ENCODE data around the gene PACS2. TPM values are rescaled to one million over a fixed set of nuclear protein-coding genes. Genes with fewer than 3 reads are reported as not detected.
A peak's percentile ranks its signal among the peaks of the same experiment; 100 is the strongest.
"Not testable (repeated sequence)": the region's sequence is repeated elsewhere in the genome, so short reads cannot be mapped to it uniquely, and the experiment has no call there.

PACS2 gene
- total RNA-seq, result 10 to 100 TPM; 21.1 to 22.2 TPM

DNA sequence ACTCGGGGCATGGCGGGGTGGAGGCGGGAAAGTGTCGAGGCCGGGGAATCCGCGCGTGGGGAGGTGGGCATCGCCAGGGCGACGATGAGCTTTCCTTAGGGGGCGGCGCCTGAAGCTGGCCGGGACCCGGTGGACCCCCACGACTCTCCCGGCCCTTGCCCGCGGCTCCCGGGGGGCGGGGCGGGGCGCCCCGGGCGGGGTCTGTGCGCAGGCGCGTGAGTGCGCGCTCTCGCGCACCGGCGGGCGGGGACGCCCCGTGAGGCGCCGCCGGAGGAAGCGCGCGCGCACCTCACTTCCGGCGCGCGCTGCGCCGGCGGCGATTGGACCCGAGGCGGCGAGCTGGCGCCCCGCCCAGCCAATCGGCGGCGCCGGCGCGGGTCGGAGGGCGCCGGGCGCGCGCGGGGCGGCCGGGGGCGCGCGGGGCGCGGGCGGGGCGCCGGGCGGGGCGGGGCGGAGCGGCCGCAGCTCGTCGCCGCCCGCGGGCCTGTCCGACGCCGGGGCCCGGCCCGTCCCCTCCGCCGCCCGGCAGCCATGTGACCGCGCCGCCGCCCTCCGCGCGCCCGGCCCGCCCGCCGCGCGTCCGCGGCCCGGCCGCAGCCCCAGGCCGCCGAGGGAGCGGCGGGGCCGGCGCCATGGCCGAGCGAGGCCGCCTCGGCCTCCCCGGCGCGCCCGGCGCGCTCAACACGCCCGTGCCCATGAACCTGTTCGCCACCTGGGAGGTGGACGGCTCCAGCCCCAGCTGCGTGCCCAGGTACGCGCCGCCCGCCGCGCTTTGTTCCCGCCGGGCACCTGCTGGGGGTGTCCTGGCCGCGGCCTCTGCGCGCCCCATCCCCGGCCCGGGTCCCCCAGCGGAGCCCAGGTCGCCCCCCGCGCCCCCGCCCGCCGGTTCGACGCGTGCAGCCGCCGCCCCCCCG is at the start of gene PACS2:
TSS of gene PACS2 (plus strand) at position 462 of the 914 bp plus-strand sequence. CDS start at position 633, 171 bp downstream.
- Mint-ChIP-seq H3K9me3 (no peaks in the 10 kb centered on the region), H3K36me3 (no peaks in the 10 kb centered on the region), H3K27me3 (no peaks in the 10 kb centered on the region), H3K4me3 (peak within 1 kb of the TSS; percentile 88), H3K27ac (peak within 1 kb of the TSS; percentile 65), H3K4me1 (peaks cover 23% of the 10 kb centered on the region)
- peak; percentile 90 for DNase-seq

DNA sequence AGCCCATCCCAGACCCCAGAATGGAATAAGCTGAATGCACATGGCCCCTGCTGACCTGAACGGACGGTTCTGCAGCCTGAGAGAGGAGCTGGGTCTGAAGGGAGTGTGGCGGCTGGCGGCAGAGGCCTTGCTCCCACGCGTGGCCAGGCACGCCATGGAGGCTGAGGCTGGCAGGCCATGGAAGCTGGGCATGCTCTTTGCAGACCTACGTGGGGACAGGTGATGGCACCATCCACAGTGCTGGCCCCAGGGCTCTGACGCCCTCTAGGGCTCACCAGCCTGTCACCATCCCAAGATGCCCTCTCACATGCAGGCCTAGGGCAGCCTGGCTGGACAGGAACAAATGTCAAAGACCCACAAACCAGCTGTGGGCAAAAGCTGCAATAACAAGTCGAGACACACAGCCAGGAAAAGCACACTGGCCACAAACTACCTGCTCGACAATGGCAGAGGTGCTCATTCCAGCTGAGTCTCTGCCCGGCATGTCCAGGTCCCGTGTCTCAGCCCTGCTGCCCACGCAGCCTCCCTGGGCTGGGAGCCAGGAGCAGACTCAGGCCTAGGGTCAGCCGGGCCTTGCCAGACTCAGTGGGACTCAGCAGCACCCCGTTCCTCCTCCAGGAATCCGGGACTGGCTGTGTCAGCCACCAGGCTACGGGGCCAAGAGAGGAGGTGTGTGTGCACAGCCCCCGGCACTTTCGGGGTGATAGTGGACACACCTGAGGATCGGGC is 46.6 kb upstream of the PACS2 start:
- no peak overlapping the region for H3K4me3 Mint-ChIP-seq
- no peak for DNase-seq

DNA sequence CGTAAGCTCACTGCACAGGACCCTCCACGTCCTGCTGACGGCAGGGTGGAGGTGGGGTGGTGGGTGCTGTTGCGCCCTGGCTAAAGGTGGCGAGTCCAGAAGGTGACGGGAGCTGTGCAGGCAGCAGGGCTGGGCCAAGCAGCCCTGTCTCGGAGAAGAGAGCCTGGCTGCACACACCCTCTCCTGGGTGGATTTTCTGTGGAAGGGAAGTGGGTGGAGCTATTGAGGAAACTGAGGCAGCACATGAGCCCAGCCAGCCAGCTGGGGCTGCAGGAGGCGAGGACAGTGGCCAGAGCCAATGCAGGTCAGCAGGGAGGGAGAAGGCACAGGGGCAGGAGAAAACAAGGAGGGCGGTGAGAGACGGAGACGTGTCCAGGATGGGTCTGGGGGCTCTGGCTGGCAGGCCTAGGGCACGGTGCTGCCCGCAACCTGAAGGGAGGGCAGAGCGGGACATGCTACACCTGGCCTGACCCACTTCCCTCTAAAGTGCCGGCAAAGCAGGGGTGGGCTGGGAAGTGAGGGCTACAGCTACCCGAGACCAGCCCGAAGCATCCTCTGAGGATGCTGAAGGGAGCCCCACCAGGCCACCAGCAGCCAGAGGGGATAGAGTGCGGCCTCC is 45.7 kb upstream of the PACS2 start:
- Mint-ChIP-seq H3K4me1 (no peaks in the 10 kb centered on the region), H3K27ac (no peak overlapping the region), H3K27me3 (no peaks in the 10 kb centered on the region), H3K4me3 (no peak overlapping the region), H3K9me3 (no peaks in the 10 kb centered on the region), H3K36me3 (peaks cover 2% of the 10 kb centered on the region)
- no peak for DNase-seq

More for the DNA sequence above, 46.6 kb upstream of the PACS2 start:
- Mint-ChIP-seq H3K27ac (no peak overlapping the region), H3K27me3 (no peaks in the 10 kb centered on the region), H3K36me3 (peaks cover 4% of the 10 kb centered on the region), H3K9me3 (no peaks in the 10 kb centered on the region), H3K4me1 (no peaks in the 10 kb centered on the region)

DNA sequence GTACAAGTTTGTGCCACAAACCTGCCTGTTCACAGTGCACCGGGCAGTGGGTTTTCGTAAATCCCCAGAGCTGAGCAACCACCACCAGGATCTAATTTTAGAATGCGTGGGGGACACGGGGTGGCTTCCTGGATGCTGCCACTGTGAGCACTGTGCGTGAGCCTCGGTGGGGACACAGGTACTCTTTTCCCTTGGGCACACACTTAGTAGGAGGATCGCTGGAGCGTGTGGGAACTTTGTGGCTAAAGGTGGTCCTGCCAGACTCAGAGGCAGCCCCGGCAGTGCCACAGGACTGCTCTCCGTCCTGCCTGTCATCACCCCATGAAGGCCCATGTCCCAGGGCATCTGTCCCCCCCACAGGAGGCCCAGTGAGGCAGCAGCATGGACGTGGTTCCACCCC is 45.1 kb upstream of the PACS2 start:
- no peak for DNase-seq
- Mint-ChIP-seq H3K9me3 (no peaks in the 10 kb centered on the region), H3K36me3 (no peaks in the 10 kb centered on the region), H3K27ac (no peak overlapping the region), H3K4me3 (no peak overlapping the region), H3K27me3 (no peaks in the 10 kb centered on the region), H3K4me1 (no peaks in the 10 kb centered on the region)

DNA sequence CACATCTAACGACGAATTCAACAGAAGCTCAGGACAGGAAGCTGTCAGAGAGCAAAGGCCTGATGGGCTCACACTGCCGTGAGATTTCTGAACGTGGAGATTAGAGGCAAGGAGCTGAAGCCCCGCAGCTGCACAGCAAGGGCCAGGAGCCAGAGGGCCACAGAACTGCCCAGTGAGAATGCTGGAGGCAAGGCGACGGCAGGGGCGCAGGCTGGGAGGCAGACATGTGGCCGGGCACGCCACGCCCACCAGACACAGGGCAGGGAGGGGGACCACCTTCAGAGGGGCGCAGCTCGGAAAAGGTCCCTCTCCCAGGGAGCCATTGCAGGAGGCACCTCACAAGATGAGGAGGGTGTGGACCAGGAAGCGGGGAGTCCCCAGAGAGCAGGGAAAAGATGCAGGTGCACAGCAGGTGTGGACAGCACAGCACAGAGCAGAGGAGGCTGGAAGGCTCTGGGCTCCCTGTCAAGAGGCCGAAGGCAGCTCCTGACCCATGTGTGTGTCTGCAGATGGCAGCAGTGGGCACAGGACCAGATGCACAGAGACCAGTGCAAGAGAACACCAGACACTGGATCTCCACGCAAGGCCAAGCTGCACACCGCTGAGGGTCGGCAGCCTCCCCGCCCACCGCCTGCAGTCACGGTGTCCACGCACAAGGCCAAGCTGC is 43.2 kb upstream of the PACS2 start:
- no peaks in the 10 kb centered on the region for H3K9me3 Mint-ChIP-seq
- no peak overlapping the region for H3K4me3 Mint-ChIP-seq
- H3K27ac Mint-ChIP-seq, result no peak overlapping the region
- no peaks in the 10 kb centered on the region for H3K27me3 Mint-ChIP-seq
- DNase-seq, result no peak
- no peaks in the 10 kb centered on the region for H3K36me3 Mint-ChIP-seq
- no peaks in the 10 kb centered on the region for H3K4me1 Mint-ChIP-seq

DNA sequence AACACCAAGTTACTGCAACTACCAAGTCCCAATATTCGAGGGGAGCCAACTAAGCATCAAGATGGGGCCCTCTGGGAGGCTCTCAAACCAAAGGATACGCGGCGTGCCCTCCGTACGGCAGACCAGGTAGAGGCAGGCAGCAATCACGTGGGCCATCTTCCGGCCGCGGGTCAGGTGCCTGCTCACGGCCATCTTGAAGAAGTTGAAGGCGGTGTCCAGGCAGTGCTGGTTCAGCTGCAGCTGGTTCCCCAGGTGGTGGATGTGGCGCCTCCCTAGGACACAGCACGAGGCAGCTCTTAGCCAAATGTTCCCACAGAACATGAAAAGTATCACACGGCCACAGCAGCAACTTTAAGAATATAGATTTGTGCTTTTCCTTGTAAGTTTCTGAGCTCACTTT is 41.9 kb upstream of the PACS2 start:
- no peak overlapping the region for H3K4me3 Mint-ChIP-seq

DNA sequence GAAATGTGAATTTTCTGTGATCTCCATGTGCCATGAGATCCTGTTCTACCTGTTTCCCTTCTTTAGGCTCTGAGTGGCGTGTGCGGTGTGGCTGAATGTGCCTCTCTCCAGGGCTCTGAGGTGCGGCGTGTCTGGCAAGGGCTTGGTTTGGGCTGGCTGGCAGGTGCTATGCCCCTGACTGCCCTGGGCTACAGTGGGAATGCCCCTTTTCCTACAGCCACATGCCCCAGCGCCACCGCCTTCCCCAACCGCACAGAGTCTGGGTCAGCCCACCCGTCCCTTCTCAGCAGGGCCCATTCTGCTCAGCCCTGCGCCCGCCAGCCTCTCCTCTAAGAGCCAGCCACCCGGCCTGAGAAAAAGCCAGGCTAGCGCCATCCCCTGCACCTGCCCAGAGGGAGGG is 41.5 kb upstream of the PACS2 start:
- H3K27ac Mint-ChIP-seq, result no peak overlapping the region
- H3K36me3 Mint-ChIP-seq, result no peaks in the 10 kb centered on the region
- no peaks in the 10 kb centered on the region for H3K4me1 Mint-ChIP-seq
- no peak for DNase-seq
- no peaks in the 10 kb centered on the region for H3K27me3 Mint-ChIP-seq
- H3K4me3 Mint-ChIP-seq, result no peak overlapping the region
- no peaks in the 10 kb centered on the region for H3K9me3 Mint-ChIP-seq

More for the DNA sequence above, 41.9 kb upstream of the PACS2 start:
- no peak for DNase-seq
- Mint-ChIP-seq H3K27me3 (no peaks in the 10 kb centered on the region), H3K9me3 (no peaks in the 10 kb centered on the region), H3K36me3 (no peaks in the 10 kb centered on the region), H3K4me1 (no peaks in the 10 kb centered on the region), H3K27ac (no peak overlapping the region)

DNA sequence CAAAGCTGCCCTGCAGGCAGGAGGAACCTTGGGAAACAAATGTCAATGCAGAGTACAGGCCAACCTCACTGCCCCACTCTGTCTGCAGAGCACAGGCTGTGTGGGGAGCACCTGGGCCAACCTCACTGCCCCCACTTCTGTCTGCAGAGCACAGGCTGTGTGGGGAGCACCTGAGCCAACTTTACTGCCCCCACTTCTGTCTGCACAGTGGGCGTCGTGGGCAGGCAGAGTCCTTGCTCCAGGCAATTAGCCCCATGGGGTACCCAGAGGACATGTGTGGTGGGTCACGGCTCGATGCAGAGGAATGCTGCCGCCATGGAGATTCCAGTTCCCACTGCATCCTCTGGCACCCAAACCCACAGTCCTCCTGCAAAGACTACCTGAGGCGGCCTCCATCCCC is 39.9 kb upstream of the PACS2 start:
- Mint-ChIP-seq H3K4me1 (no peaks in the 10 kb centered on the region), H3K27me3 (no peaks in the 10 kb centered on the region), H3K4me3 (no peak overlapping the region), H3K36me3 (no peaks in the 10 kb centered on the region), H3K9me3 (no peaks in the 10 kb centered on the region), H3K27ac (no peak overlapping the region)
- no peak for DNase-seq

DNA sequence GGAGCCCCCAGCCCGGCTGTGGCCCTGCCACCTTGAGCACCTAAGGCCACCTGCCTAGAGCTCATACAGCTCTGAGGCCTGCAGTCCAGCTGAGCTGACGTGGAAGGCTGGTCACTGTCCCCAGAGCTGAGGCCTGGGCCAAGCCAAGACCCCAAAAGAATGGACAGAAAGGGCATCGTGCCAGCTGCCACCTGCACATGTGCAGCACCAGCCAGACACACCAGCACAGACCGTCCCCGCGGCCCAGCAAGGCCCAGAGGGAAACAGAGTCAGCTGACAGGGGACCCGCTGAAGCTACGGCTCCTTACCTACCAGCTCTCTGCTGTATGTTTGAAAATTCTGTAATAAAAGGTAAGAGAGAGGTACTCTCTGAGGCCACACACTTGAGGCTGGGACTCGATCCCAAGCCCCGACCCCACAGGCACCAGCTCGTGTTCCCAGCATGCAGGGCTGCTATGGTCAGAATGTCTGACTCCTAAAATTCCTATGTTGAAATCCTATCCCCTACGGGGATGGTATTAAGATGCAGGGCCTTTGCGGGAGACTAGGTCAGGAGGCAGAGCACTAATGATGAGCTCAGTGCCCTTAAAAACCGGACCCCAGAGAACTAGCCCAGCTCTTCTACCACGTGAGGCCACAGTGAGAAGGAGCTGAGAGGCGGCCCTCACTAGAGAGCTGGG is 39.1 kb upstream of the PACS2 start:
- Mint-ChIP-seq H3K36me3 (no peaks in the 10 kb centered on the region), H3K27ac (no peak overlapping the region), H3K4me1 (no peaks in the 10 kb centered on the region), H3K27me3 (no peaks in the 10 kb centered on the region), H3K9me3 (no peaks in the 10 kb centered on the region), H3K4me3 (no peak overlapping the region)
- no peak for DNase-seq

DNA sequence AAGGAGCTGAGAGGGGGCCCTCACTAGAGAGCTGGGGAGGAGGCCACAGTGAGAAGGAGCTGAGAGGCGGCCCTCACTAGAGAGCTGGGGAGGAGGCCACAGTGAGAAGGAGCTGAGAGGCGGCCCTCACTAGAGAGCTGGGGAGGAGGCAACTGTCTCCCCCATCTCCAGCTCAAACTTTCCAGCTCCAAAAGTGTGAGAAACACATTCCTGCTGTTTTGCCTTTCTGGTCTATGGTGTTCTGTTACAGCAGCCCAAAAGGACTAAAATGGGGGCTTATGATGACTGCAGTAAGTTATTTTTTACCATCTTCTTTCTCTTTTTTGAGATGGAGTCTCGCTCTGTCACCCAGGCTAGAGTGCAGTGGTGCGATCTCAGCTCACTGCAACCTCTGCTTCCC is 37.1 kb upstream of the PACS2 start:
- not testable (repeated sequence) for H3K4me1 Mint-ChIP-seq, H3K27me3 Mint-ChIP-seq, H3K9me3 Mint-ChIP-seq, H3K4me3 Mint-ChIP-seq, DNase-seq, H3K27ac Mint-ChIP-seq, H3K36me3 Mint-ChIP-seq

DNA sequence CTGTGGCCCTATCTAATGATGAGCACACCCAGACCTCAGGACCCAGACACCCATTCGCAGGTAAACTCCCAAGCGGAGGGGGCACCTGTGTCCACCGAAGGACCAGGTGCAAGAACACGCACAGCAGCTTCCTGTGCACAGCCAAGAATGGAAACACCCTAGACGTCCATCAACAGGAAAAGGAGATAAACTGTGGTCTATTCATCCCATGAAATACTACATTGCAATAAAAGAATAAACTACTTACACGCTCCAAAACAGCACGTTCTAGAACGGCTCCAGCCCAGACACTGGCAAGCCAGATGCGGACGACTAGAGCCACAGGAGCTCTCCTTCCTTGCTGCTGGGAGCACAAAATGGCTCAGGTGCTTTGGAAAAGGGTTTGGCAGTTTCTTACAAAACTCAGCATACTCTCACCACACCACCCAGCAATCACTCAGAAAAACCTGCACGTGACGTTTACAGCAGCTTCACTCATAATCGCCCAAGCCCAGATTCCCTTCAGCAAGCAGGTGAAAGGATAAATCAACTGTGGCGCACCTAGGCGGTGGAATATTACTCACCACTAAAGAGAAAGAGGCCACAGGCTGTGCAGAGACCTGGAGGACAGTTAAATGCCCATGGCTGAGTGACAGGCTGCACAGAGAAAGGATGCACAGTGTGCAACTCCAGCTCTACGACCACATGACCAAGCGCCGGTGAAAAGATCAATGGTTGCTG is 34.7 kb upstream of the PACS2 start:
- Mint-ChIP-seq H3K27ac (no peak overlapping the region), H3K36me3 (no peaks in the 10 kb centered on the region)
- no peak for DNase-seq

DNA sequence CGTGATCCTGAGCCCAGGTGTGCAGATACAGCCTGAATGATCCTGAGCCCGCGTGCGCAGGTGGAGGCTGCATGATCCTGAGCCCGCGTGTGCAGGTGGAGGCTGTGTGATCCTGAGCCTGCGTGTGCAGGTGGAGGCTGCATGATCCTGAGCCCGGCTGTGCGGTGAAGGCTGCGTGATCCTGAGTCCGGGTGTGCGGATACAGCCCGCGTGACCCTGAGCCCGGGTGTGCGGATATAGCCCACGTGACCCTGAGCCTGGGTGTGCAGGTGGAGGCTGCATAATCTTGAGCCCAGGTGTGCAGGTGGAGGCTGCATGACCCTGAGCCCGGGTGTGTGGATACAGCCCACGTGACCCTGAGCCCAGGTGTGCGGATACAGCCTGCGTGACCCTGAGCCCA is 34.0 kb upstream of the PACS2 start:
- H3K4me3 Mint-ChIP-seq, result no peak overlapping the region
- H3K27ac Mint-ChIP-seq, result no peak overlapping the region
- no peaks in the 10 kb centered on the region for H3K27me3 Mint-ChIP-seq
- H3K4me1 Mint-ChIP-seq, result peaks cover 18% of the 10 kb centered on the region
- DNase-seq, result no peak
- no peaks in the 10 kb centered on the region for H3K9me3 Mint-ChIP-seq
- no peaks in the 10 kb centered on the region for H3K36me3 Mint-ChIP-seq

More for the DNA sequence above, 34.7 kb upstream of the PACS2 start:
- no peak overlapping the region for H3K4me3 Mint-ChIP-seq
- no peaks in the 10 kb centered on the region for H3K9me3 Mint-ChIP-seq
- no peaks in the 10 kb centered on the region for H3K27me3 Mint-ChIP-seq
- peaks cover 18% of the 10 kb centered on the region for H3K4me1 Mint-ChIP-seq

DNA sequence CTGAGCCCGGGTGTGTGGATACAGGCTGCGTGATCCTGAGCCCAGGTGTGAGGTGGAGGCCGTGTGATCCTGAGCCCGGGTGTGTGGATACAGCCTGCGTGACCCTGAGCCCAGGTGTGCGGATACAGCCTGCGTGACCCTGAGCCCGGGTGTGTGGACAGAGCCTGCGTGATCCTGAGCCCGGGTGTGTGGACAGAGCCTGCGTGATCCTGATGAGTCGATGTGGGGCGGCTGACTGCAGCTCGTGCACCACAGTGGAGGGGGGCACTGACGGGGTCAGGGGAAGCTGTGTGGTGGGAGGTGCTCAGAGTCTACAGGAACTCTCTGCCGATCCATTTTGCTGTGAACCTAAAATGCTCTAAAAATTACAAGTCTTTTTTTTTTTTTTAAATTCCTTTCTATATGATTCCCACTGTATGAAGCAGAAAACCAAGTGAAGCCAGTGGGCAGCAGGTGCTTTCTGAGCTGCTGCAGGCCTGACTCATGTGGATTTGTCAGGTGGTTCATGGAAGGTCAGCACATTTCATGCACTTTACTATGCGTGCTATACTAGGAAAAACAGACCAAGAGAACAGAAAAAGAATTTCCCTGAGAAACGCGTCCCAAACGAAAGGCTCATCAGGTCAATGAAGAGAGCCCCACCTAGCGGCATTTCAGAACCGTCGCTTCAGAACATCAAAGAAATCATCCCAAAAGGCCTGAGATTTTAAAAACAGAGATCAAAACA is 33.0 kb upstream of the PACS2 start:
- no peak overlapping the region for H3K4me3 Mint-ChIP-seq
- H3K27me3 Mint-ChIP-seq, result no peaks in the 10 kb centered on the region
- H3K4me1 Mint-ChIP-seq, result peaks cover 19% of the 10 kb centered on the region
- no peaks in the 10 kb centered on the region for H3K36me3 Mint-ChIP-seq
- no peaks in the 10 kb centered on the region for H3K9me3 Mint-ChIP-seq
- no peak overlapping the region for H3K27ac Mint-ChIP-seq
- no peak for DNase-seq

All from activated naive CD8-positive, alpha-beta T cell treated with anti-CD3 and anti-CD28 coated beads for 36 hours (primary cell).